Choroid plexus epithelial cell (primary cell): ENCODE data around the gene C16orf95.

Source experiments
- DNase-seq: peaks from one replicate; pipeline ENCODE4 v3.0.0-alpha.2; 2010; ENCODE audit warnings: low read depth
- H3K4me3 ChIP-seq: 2 replicates; pipeline ENCODE4 v1.5.1; 2011; ENCODE audit warnings: low read depth, mild to moderate bottlenecking, control low read depth, low read length, moderate library complexity
- CTCF ChIP-seq: conservative IDR thresholded peaks from 2 replicates; pipeline ENCODE4 v1.5.1; 2011; ENCODE audit warnings: low read depth, mild to moderate bottlenecking, control low read depth, inconsistent platforms, low read length, moderate library complexity

Gene C16orf95

GRCh38 chr16:87361916-87362619, 44.9 kb upstream of the C16orf95 start:
- TF ChIP-seq CTCF: no peak
- no peak overlapping the region for H3K4me3 ChIP-seq
- DNase-seq: peak; percentile 76

GRCh38 chr16:87360862-87361610, 43.8 kb upstream of the C16orf95 start:
- no peak overlapping the region for H3K4me3 ChIP-seq
- no peak for TF ChIP-seq CTCF
- no peak for DNase-seq

GRCh38 chr16:87359121-87359520, 41.9 kb upstream of the C16orf95 start:
- no peak for TF ChIP-seq CTCF
- DNase-seq: no peak
- H3K4me3 ChIP-seq: no peak overlapping the region

- DNase-seq: no peak
- H3K4me3 ChIP-seq: no peak overlapping the region
- no peak for TF ChIP-seq CTCF
These were observed 41.5 kb upstream of the C16orf95 start for GRCh38 chr16:87358696-87359095.

- H3K4me3 ChIP-seq: no peak overlapping the region
- no peak for TF ChIP-seq CTCF
- no peak for DNase-seq
These were observed 41.1 kb upstream of the C16orf95 start for GRCh38 chr16:87358250-87358649.

- no peak overlapping the region for H3K4me3 ChIP-seq
- no peak for DNase-seq
- no peak for TF ChIP-seq CTCF
These were observed 39.3 kb upstream of the C16orf95 start for GRCh38 chr16:87356491-87356853.

GRCh38 chr16:87353613-87354012, 36.4 kb upstream of the C16orf95 start:
- TF ChIP-seq CTCF: no peak
- H3K4me3 ChIP-seq: no peak overlapping the region
- no peak for DNase-seq
